Activated T-helper 1 cell treated with Interleukin-2 at 50 U/mL for 16 hours (primary cell): ENCODE measurements around the gene H1-8.

Source experiments
- DNase-seq: peaks from one replicate; pipeline ENCODE4 v3.0.0-alpha.2; 2020; ENCODE audit warnings: low read depth

H1-8 gene

DNA sequence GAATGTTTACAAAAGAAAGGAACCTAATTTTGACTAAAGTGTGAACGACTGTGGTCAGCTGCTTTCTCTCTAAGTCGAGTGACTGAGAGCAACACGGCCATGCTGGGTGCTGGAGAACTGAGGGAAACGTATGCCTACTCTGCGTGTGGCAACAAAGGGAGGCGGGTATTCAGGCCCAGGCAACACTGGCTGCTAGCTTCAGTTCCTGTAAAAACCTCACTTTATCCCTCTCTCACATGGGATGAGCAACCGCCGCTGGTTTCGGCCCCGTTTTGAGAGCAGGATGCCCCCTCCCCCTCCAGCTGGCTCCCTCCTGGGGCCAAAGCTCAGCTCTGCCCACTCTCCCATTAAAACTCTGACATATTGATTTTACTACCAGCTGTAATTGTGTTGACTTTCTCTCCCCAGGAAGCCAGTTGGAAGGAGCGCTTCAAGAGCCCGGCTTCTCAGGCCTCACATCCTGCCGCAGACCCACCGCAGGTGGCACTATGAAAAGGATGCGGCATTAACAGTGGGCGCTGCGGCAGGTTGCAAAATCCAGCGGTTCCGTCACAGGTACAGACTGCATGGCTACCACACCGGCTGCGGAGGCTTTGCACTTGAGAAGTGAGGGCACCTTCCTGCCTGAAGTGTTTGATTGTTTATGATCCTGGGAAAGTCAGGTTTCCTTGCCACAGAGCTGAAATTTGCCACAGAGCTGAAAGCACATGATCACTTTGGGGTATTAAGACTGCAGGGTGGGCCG lies 50.8 kb downstream of the H1-8 start:
- DNase-seq: peak; percentile 32

DNA sequence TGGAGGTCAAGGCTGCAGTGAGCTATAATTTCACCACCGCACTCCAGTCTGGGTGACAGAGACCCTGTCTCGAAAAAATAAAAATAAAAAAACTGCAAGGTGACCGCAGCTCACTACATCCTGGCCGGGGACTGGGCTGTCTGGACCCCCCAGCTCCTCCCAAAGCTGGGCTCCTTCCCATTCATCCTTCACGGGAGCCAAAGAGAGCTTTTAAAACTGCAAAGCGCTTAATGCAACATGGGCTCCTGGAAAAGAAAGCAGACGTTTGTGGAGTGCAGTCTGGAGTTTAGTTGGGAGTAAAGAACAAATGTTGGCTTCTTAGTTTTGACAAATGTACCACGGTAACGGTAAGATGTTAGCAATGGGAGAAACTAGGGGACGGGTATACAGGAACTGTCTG lies 51.4 kb downstream of the H1-8 start:
- DNase-seq: no peak

DNA sequence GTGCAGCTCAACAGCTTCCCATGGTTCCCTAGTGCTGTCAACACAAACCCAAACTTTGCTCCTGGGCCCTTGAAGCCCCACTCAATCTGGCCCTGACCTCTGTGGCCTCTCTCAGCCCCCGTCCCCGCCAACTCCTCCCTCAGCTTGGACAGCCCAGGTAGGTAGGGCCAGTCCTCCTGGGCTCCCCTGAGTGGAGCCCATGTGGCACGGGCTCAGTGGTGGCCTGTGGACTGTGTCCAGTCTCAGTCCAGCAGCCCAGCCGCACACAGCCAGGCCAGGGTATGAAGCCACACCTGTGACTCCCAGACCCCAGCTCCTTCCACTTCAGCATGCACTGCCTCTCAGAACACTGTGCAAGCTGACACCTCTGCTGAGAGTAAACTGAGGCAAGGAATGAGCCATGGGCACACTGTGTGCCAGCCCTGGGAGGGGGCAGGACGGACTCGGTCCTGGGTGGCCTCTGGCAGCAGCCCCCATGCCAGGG lies 52.0 kb downstream of the H1-8 start:
- DNase-seq: no peak

DNA sequence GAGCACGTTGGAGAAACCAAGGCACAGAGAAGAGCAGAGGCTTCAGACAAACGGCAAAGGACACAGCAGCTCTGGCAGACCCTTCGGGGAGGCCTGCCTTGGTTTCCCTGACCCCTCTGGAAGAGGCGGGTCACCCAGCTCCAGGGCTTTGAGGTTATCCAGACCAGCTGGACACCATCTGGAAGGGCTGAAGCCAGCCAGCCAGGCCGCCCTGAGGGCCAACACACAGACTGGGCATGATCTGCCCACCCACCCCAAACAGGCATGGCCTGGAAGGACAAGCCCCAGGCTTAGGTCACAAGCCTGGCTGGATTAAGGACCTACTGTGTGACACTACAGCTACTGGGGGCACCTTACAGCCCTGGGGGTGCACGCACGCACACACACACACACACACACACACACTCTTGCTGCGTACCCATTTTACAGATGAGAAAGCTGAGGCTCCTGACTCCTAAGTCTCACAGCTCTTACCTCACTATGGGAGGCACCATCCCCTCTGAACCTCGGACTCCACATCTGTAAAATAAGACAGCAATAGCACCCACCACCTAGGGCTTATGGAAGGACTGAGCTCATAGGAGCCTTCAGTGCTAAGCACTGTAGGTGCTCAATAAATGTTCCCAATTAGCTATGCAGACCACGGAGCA lies 52.7 kb downstream of the H1-8 start:
- DNase-seq: no peak

DNA sequence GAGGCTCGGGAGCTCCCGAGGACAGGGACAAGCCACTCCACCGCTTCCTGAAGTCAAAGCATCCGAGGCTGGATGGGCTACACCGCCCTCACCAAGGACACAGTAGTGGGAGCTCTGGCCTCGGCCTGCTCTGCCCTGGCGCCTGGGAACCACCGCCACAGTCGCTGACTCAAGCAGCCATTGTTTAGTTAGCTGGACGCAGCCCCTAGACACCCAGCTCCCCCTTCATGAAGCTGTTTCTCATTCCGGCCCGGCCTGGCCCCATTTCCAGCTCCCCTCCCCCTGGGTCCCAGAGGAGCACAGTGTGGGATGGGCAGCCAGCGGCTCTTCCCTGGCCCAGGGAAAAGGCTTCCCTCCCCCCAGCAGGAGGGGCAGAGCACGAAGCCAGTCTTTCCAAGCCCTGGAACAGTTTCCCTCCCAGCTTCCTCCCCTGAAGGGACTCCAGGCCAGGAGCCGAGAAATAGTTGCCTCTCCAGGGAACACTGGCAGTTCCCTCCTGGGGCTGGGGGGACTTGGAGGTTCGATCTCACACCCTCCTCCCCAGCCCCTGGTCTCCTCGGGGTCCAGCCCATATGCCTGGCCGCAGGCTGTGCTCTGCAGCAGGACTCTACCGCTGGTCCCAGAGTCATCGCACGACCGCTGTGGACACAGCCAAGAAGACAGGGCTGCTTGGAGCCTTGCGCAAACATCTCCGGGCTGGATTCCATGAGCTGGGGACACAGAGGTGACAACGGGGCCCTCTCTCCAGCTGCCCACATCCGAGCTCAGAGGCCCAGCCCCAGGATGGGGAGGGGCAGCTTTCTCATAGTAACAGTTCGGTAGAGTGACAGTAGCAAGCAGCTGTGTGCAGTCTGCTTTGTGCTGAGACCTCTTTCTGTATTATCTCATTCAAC lies 53.5 kb downstream of the H1-8 start:
- no peak for DNase-seq

DNA sequence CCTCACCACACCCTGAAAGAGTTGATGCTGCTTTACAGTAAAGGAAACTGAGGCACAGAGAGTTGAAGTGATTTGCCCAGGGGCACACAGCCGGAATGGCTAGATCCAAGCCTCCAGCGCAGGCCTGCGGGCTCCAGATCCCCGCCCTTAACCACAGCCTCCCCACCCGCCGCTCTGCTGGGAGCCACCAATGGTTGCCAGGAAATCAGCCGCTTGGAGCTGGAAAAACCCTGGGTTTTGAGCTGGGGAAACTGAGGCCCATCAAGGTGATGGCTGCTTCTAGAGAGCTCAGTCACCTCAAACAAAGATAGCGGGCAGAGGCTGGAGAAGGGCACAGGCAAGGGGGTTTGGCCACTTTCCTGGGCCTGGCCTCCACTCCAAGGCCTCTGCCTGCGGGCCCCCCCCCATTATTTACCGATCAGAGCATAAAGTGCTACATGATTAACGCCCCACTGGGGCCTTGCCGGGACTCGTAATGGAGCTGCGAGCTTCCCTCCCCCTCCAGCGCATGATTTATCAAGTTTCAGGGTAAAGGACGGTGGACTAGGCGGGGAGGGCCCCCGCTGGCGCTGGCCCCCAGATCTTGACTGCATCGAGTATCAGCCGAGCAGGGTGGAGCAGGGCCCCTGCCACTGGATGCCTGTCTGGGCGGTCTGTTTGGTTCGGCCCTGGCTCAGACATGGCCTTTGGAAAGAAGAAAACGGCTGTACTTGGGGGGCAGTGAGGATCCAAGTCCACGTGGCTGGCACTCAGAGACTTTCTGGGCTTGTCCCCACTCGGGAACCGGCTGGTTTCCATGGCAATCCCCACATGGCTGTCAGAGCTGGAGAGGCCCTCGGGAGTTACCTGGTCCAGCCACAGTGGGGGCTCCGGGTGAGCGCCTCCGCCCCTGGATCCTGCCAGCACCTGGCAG lies 54.4 kb downstream of the H1-8 start:
- no peak for DNase-seq

DNA sequence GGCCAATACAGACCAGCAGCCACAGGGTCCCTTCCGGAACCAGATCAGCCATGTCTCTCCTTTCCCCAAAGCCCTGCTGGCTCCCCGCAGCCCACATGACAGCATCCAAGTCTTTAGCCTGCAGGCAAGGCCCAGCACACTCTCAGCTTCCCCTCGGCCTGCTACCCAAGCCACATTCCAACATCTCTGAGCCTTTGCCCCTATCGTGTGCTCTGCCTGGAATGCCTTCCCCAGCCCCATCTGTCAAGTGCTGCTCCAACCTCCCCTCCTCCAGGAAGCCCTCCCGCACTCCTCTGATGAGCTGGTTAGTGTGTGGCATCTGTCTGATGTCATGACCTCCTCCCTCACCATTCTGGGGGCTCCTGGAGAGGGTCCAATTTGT lies 55.0 kb downstream of the H1-8 start:
- no peak for DNase-seq

DNA sequence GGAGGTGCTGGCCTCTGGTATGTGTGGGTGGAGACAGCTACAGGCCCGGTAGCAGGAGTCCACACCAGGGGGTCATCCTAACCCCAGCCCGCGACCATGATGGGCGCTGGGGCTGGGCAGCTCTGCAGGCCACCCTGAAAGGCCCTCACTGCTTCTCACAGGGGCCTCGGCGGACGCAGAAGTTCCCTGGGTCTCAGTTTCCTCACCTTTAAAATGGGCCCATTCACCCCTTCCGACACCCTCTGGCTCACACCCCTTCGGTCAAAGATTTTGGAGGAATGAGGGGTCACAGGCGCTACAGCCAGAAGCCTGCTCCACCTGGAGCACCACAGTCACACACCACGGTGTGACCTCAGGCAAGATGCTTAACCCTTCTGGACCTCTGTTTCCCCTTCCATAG lies 55.5 kb downstream of the H1-8 start:
- no peak for DNase-seq

DNA sequence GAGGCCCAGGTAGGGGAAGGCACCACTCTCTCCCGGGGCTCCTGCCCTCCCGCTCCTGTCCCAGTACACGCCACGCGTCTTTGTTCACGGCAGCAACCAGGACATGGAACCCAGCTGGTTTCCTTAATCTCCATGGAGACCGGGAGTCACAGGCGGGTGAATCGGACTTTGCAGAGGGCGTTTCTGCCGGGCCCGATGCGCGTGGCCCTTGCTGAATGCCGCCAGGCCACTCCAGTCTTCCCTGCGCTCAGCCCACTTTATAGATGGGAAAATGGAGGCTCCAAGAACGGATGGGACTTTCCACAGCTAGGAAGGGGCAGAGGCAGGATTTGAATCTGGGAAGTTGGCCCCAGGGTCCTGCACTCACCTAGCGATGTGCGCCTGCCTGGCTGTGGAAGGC lies 56.1 kb downstream of the H1-8 start:
- no peak for DNase-seq

DNA sequence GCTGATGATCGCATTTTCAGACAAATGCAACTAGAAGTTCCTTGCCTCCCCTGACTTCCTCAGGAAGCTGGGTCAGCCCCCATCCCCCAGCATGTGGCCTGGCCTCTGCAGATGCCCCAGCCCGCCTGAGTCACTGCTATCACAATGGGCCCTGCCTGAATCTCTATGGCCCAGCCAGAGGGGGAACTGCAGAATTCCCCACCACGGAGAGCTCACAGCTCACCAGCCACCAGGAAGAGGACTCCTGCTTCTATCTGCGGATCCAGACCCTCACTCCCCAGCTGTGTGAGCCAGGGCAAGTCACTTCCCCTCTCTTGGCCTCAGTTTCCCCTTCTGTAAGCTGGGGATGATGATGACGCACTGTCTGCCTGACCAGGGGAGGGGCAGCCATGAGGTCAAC lies 56.6 kb downstream of the H1-8 start:
- no peak for DNase-seq

DNA sequence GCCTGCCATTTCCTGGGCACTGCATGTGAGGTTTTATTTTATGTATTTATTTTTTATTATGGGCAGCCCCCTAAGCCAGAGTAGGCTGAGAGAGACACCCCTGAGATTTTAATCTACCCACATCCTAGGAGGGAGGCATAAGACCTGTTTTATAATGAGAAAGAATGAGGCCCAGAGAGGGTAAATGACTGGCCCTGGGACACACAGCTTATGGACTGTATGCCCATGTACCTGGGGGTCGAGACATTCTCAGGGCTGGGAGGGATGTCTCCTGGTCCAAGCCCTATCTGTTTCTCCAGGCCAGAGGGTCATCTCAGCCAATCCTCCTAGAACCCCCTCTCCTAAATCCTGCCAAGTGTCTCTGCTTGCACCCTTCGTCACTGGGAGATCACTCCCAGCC lies 57.4 kb downstream of the H1-8 start:
- DNase-seq: no peak
